Measurements from ENCODE around the gene TRIM44. TPM values are rescaled to one million over a fixed set of nuclear protein-coding genes. Genes with fewer than 3 reads are reported as not detected.

TRIM44 gene
- total RNA-seq, 1 experiment from 2014 or later = 33.4 TPM

GRCh38 chr11:35851342-35851741 is 188.8 kb downstream of the TRIM44 start:
- Histone ChIP-seq H3K4me3 (replicated peaks in 1 of 2; ENCODE audit: low read depth in 1 of 2, low read length in 2 of 2) (no peak overlapping the region), H3K79me2 (ENCODE audit: insufficient read depth, low read length) (no peaks in the 10 kb centered on the region), H3K4me2 (ENCODE audit: low read length) (no peak overlapping the region), H2AFZ (ENCODE audit: low read depth, low read length, poor library complexity, severe bottlenecking) (no peak overlapping the region), H3K9ac (ENCODE audit: low read length) (no peak overlapping the region), H3K4me1 (ENCODE audit: control insufficient read depth in 1 of 2, insufficient read depth in 2 of 2, low read length in 2 of 2) (no peaks in the 10 kb centered on the region), H3K9me3 (ENCODE audit: control insufficient read depth in 1 of 2, insufficient read depth in 1 of 2, low read depth in 1 of 2, low read length in 2 of 2) (no peaks in the 10 kb centered on the region), H3K9me2 (ENCODE audit: insufficient read depth) (no peaks in the 10 kb centered on the region), H3K36me3 (ENCODE audit: control insufficient read depth in 1 of 2, insufficient read depth in 2 of 2, low read length in 2 of 2) (no peaks in the 10 kb centered on the region), H4K20me1 (ENCODE audit: insufficient read depth) (no peaks in the 10 kb centered on the region), H3K27ac (ENCODE audit: low read depth, low read length) (no peak overlapping the region), H3K27me3 (ENCODE audit: insufficient read depth, low read length) (peaks cover 19% of the 10 kb centered on the region; the same call in 1 of the 2 replicates)
- no TSS peak for BruUV-seq (replicated peaks)
- POLR2A ChIA-PET = no interaction called here
- CTCF ChIA-PET = no interaction called here
- no peak for DNase-seq (ENCODE audit: low read depth, low spot score)
- no peak for ATAC-seq
- intact Hi-C loops (cut with micrococcal nuclease) = no loop called here
- RAD21 ChIA-PET (ENCODE audit: low non-redundant PET in 1 of 2, low total read pairs in 2 of 2, uncharacterized antibody in 2 of 2, unreplicated experiment in 2 of 2) = no interaction called here
- TF ChIP-seq, protein P1, sequence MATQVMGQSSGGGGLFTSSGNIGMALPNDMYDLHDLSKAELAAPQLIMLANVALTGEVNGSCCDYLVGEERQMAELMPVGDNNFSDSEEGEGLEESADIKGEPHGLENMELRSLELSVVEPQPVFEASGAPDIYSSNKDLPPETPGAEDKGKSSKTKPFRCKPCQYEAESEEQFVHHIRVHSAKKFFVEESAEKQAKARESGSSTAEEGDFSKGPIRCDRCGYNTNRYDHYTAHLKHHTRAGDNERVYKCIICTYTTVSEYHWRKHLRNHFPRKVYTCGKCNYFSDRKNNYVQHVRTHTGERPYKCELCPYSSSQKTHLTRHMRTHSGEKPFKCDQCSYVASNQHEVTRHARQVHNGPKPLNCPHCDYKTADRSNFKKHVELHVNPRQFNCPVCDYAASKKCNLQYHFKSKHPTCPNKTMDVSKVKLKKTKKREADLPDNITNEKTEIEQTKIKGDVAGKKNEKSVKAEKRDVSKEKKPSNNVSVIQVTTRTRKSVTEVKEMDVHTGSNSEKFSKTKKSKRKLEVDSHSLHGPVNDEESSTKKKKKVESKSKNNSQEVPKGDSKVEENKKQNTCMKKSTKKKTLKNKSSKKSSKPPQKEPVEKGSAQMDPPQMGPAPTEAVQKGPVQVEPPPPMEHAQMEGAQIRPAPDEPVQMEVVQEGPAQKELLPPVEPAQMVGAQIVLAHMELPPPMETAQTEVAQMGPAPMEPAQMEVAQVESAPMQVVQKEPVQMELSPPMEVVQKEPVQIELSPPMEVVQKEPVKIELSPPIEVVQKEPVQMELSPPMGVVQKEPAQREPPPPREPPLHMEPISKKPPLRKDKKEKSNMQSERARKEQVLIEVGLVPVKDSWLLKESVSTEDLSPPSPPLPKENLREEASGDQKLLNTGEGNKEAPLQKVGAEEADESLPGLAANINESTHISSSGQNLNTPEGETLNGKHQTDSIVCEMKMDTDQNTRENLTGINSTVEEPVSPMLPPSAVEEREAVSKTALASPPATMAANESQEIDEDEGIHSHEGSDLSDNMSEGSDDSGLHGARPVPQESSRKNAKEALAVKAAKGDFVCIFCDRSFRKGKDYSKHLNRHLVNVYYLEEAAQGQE (IDR thresholded peaks at IDR 0.05; ENCODE audit: low read depth) = no peak

DNA sequence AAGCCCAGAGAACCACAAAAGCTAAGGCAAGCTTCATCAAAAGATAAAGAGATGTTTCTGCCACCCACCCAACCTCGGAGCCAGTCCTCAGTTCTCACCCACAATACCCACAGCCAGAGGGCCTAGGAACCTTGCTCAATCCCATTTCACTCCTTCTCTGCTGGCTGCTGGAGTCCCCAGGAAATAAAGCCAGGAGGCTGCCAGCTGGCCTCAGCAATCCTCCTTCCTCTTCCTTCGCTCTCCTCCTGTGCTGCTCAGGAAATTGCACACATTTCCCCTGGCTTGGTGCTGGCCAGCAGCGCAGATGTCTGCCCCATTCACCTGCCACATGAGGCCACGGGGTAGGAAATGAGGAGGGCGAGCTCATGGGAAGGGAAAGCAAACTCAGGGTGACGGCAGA is 189.5 kb downstream of the TRIM44 start:
- H3K27me3 ChIP-seq (ENCODE audit: insufficient read depth, low read length) = peaks cover 14% of the 10 kb centered on the region; the same call in 1 of the 2 replicates
- no peak overlapping the region for H2AFZ ChIP-seq (ENCODE audit: low read depth, low read length, poor library complexity, severe bottlenecking)
- no peaks in the 10 kb centered on the region for H3K36me3 ChIP-seq (ENCODE audit: control insufficient read depth in 1 of 2, insufficient read depth in 2 of 2, low read length in 2 of 2)
- no peaks in the 10 kb centered on the region for H3K9me2 ChIP-seq (ENCODE audit: insufficient read depth)
- H4K20me1 ChIP-seq (ENCODE audit: insufficient read depth) = no peaks in the 10 kb centered on the region
- BruUV-seq (replicated peaks) = no TSS peak
- H3K79me2 ChIP-seq (ENCODE audit: insufficient read depth, low read length) = no peaks in the 10 kb centered on the region
- ChIA-PET CTCF (no interaction called here), POLR2A (no interaction called here), RAD21 (ENCODE audit: low non-redundant PET in 1 of 2, low total read pairs in 2 of 2, uncharacterized antibody in 2 of 2, unreplicated experiment in 2 of 2) (no interaction called here)
- H3K9ac ChIP-seq (ENCODE audit: low read length) = no peak overlapping the region
- H3K27ac ChIP-seq (ENCODE audit: low read depth, low read length) = no peak overlapping the region
- no peaks in the 10 kb centered on the region for H3K4me1 ChIP-seq (ENCODE audit: control insufficient read depth in 1 of 2, insufficient read depth in 2 of 2, low read length in 2 of 2)
- no peaks in the 10 kb centered on the region for H3K9me3 ChIP-seq (ENCODE audit: control insufficient read depth in 1 of 2, insufficient read depth in 1 of 2, low read depth in 1 of 2, low read length in 2 of 2)
- DNase-seq (ENCODE audit: low read depth, low spot score) (no peak), ATAC-seq (no peak)
- no peak overlapping the region for H3K4me2 ChIP-seq (ENCODE audit: low read length)
- intact Hi-C loops (cut with micrococcal nuclease) = no loop called here
- H3K4me3 ChIP-seq (replicated peaks in 1 of 2; ENCODE audit: low read depth in 1 of 2, low read length in 2 of 2) = no peak overlapping the region
- TF ChIP-seq SRF (IDR thresholded peaks at IDR 0.05; ENCODE audit: low read depth) (no peak), POLR2AphosphoS5 (IDR thresholded peaks at IDR 0.05; ENCODE audit: low read depth, low read length) (no peak), ZFX (IDR thresholded peaks at IDR 0.05) (no peak), CEBPB (IDR thresholded peaks at IDR 0.05; ENCODE audit: low read depth) (no peak), ZNF274 (IDR thresholded peaks at IDR 0.05; ENCODE audit: low read depth, low read length) (no peak), EZH2phosphoT487 (IDR thresholded peaks at IDR 0.05; ENCODE audit: borderline replicate concordance) (no peak), POLR2A (IDR thresholded peaks at IDR 0.05; ENCODE audit: borderline replicate concordance, extremely low read depth, insufficient read depth, insufficient read length) (no peak), MAX (IDR thresholded peaks at IDR 0.05) (no peak), SP1 (IDR thresholded peaks at IDR 0.05; ENCODE audit: low read depth) (no peak), EZH2 (IDR thresholded peaks at IDR 0.05) (no peak), CBX3 (IDR thresholded peaks at IDR 0.05; ENCODE audit: low read depth) (no peak), EGR1 (IDR thresholded peaks at IDR 0.05; ENCODE audit: low read depth) (no peak), SIN3A (IDR thresholded peaks at IDR 0.05; ENCODE audit: low read depth) (no peak)
- TF ChIP-seq, protein P2, sequence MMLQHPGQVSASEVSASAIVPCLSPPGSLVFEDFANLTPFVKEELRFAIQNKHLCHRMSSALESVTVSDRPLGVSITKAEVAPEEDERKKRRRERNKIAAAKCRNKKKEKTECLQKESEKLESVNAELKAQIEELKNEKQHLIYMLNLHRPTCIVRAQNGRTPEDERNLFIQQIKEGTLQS (IDR thresholded peaks at IDR 0.05) = no peak
- TF ChIP-seq, protein P1 (IDR thresholded peaks at IDR 0.05; ENCODE audit: low read depth) = no peak

All from HCT116 (cell line).